ENCODE results near the gene CLTA. TPM values are rescaled to one million over a fixed set of nuclear protein-coding genes. Genes with fewer than 3 reads are reported as not detected.
A peak's percentile ranks its signal among the peaks of the same experiment; 100 is the strongest.

CLTA gene
- polyA plus RNA-seq (2011; rRNA removed) (197 and 212 TPM in 2 replicates), polyA minus RNA-seq (2011; rRNA and poly(A)+ RNA removed) (61.6 and 63.2 TPM in 2 replicates)

GRCh38 chr9:36190388-36191289 lies at the start of gene CLTA:
Gene CLTA, plus strand, starts transcription at chr9:36190921. Its CDS starts 136 bp downstream, at chr9:36191057.
- ChIA-PET POLR2A (interaction anchor here (0.6 kb wide), 1 partner anchor 163 kb away, joined by 3 read pairs; no protein-coding TSS in a partner anchor), CTCF (interaction anchor here (0.6 to 4.1 kb wide), 28 partner anchors 10 to 1577 kb away, joined by 3 to 43 read pairs (median 4); partner anchors contain the start of genes CCIN and RECK)
- peak; percentile 94 for DNase-seq (ENCODE audit: low read depth)
- Histone ChIP-seq H3K36me3 (ENCODE audit: control insufficient read depth, insufficient read depth, low read length) (no peaks in the 10 kb centered on the region), H3K4me3 (ENCODE audit: low read depth, low read length) (peak within 1 kb of the TSS; percentile 76), H3K27me3 (ENCODE audit: control insufficient read depth, insufficient read depth, low read length) (no peaks in the 10 kb centered on the region)
- peak; percentile 66 for TF ChIP-seq CTCF (IDR thresholded peaks at IDR 0.05; ENCODE audit: insufficient read depth, low read depth, low read length)

GRCh38 chr9:36141288-36141687 lies 49.4 kb upstream of the CLTA start:
- TF ChIP-seq CTCF (IDR thresholded peaks at IDR 0.05; ENCODE audit: insufficient read depth, low read depth, low read length), result peak; percentile 56
- ChIA-PET CTCF (interaction anchor here (0.6 to 9.2 kb wide), 2 partner anchors 24 to 61 kb away, joined by 3 to 77 read pairs; no protein-coding TSS in a partner anchor), POLR2A (no interaction called here)
- no peaks in the 10 kb centered on the region for H3K36me3 ChIP-seq (ENCODE audit: control insufficient read depth, insufficient read depth, low read length)
- DNase-seq (ENCODE audit: low read depth), result no peak
- H3K4me3 ChIP-seq (ENCODE audit: low read depth, low read length), result no peak overlapping the region
- no peaks in the 10 kb centered on the region for H3K27me3 ChIP-seq (ENCODE audit: control insufficient read depth, insufficient read depth, low read length)

GRCh38 chr9:36141761-36142160 lies 49.0 kb upstream of the CLTA start:
- CTCF ChIA-PET, result interaction anchor here (9.2 kb wide), 1 partner anchor 23 kb away, joined by 77 read pairs; no protein-coding TSS in a partner anchor
- H3K27me3 ChIP-seq (ENCODE audit: control insufficient read depth, insufficient read depth, low read length), result no peaks in the 10 kb centered on the region
- H3K4me3 ChIP-seq (ENCODE audit: low read depth, low read length), result no peak overlapping the region
- POLR2A ChIA-PET, result no interaction called here
- no peak for TF ChIP-seq CTCF (IDR thresholded peaks at IDR 0.05; ENCODE audit: insufficient read depth, low read depth, low read length)
- DNase-seq (ENCODE audit: low read depth), result no peak
- no peaks in the 10 kb centered on the region for H3K36me3 ChIP-seq (ENCODE audit: control insufficient read depth, insufficient read depth, low read length)

GRCh38 chr9:36142510-36143244 lies 48.0 kb upstream of the CLTA start:
- H3K4me3 ChIP-seq (ENCODE audit: low read depth, low read length), result no peak overlapping the region
- DNase-seq (ENCODE audit: low read depth), result no peak
- no peak for TF ChIP-seq CTCF (IDR thresholded peaks at IDR 0.05; ENCODE audit: insufficient read depth, low read depth, low read length)
- no peaks in the 10 kb centered on the region for H3K27me3 ChIP-seq (ENCODE audit: control insufficient read depth, insufficient read depth, low read length)
- H3K36me3 ChIP-seq (ENCODE audit: control insufficient read depth, insufficient read depth, low read length), result no peaks in the 10 kb centered on the region
- POLR2A ChIA-PET, result interaction anchor here (0.5 kb wide), 1 partner anchor 10 kb away, joined by 19 read pairs; no protein-coding TSS in a partner anchor
- CTCF ChIA-PET, result interaction anchor here (9.2 kb wide), 1 partner anchor 22 kb away, joined by 77 read pairs; no protein-coding TSS in a partner anchor

All from BJ (cell line).